H1 (cell line): ENCODE measurements around the gene PKP1. TPM values are rescaled to one million over a fixed set of nuclear protein-coding genes. Genes with fewer than 3 reads are reported as not detected.

Experiments used
- BCL11A ChIP-seq, 2 experiments: IDR thresholded peaks; one replicate each; pipeline ENCODE4 v1.6.1; 2011; ENCODE audit warnings: low read depth in 2 of 2, low read length in 2 of 2, mild to moderate bottlenecking in 2 of 2
- RBBP5 ChIP-seq: IDR thresholded peaks from 2 replicates; pipeline ENCODE4 v1.7.1; 2012; ENCODE audit warnings: low read depth, mild to moderate bottlenecking, inconsistent platforms, low read length, moderate library complexity, borderline replicate concordance
- SAP30 ChIP-seq: fragments of 300-600 bp; sonication (generic); IDR thresholded peaks from 2 replicates; pipeline ENCODE4 v1.7.1; 2012; ENCODE audit warnings: low read length, moderate library complexity, mild to moderate bottlenecking, inconsistent platforms; ENCODE audit not compliant: insufficient read depth, insufficient replicate concordance
- SIRT6 ChIP-seq: IDR thresholded peaks from one replicate; pipeline ENCODE4 v1.7.1; 2012; ENCODE audit warnings: low read length, inconsistent platforms
- TAF7 ChIP-seq: optimal IDR thresholded peaks from 2 replicates; pipeline ENCODE3; 2011; ENCODE audit warnings: low read depth, mild to moderate bottlenecking, inconsistent platforms, low read length, moderate library complexity, borderline replicate concordance
- polyA plus RNA-seq, 7 experiments: library from polyadenylated mRNA; depleted of rRNA in 3 of 7; stranded (reverse) in 5 of 7; unstranded in 2 of 7; fragments of >200 nt in 5 of 7; fragments of 200-250 nt in 2 of 7; gene quantifications; 1 replicate in 5 of 7; 2 replicates in 1 of 7; 4 replicates in 1 of 7; pipeline versions ENCODE4 v1.2.1 to v1.2.3, GENCODE V29; 2011 to 2013; ENCODE audit warnings: missing spikeins in 2 of 7, mixed read lengths in 2 of 7
- total RNA-seq: library from RNA; stranded (reverse); fragmentation: NEBNext Ultra II Directional; extraction: Animal tissue kit (Norgen Biotek cat#: 25700); gene quantifications from 2 replicates; pipeline ENCODE4 v1.2.1, GENCODE V29; 2021

PKP1 gene
- total and polyA plus RNA-seq, 2 of the 8 experiments (the other 6 are each of a cell fraction or from before 2014, with no cell fraction given): 0.21 to 0.95 TPM

DNA sequence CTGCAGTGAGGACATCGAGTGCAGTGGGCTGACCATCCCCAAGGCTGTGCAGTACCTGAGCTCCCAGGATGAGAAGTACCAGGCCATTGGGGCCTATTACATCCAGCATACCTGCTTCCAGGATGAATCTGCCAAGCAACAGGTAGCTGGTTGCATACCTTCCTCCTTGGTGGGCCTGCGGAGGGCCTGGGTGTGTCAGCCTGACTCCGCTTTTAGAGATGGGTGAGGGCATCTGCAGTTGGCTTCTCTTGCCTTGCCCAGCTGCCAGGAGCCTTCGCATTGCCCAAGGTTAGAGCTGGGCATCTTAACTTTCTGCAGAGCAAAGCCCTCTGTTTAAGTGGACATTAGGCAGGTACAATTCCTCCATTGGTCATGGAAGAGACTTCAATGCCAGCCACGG is 33.2 kb downstream of the PKP1 start (continued):
- no peak for TF ChIP-seq SAP30
- no peak for TF ChIP-seq BCL11A (IDR thresholded peaks at IDR 0.05; ENCODE audit: low read depth in 2 of 2, low read length in 2 of 2)
- TF ChIP-seq TAF7: no peak
- TF ChIP-seq RBBP5: no peak
- TF ChIP-seq SIRT6: no peak
